OCI-LY3 (cell line): ENCODE data around the gene FBXL13.

ENCODE experiments used
- EZH2phosphoT487 ChIP-seq: fragments of 200-600 bp; shearing (Covaris generic); IDR thresholded peaks from 2 replicates; pipeline ENCODE4 v1.6.1; 2018; ENCODE audit warnings: antibody characterized with exemption, mixed run types, low read depth
- TF ChIP-seq, protein P1 (sequence below): fragments of 200-600, 300-600 bp; sonication (generic); IDR thresholded peaks from 2 replicates; pipeline ENCODE4 v1.5.1; 2014; ENCODE audit warnings: antibody characterized with exemption, low read length, low read depth

DNA sequence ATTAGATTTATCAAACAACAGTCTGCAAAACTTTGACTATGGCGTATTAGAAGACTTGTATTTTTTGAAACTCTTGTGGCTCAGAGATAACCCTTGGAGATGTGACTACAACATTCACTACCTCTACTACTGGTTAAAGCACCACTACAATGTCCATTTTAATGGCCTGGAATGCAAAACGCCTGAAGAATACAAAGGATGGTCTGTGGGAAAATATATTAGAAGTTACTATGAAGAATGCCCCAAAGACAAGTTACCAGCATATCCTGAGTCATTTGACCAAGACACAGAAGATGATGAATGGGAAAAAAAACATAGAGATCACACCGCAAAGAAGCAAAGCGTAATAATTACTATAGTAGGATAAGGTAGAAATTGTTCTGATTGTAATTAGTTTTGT, 130.4 kb downstream of the FBXL13 start:
- TF ChIP-seq, protein P1, sequence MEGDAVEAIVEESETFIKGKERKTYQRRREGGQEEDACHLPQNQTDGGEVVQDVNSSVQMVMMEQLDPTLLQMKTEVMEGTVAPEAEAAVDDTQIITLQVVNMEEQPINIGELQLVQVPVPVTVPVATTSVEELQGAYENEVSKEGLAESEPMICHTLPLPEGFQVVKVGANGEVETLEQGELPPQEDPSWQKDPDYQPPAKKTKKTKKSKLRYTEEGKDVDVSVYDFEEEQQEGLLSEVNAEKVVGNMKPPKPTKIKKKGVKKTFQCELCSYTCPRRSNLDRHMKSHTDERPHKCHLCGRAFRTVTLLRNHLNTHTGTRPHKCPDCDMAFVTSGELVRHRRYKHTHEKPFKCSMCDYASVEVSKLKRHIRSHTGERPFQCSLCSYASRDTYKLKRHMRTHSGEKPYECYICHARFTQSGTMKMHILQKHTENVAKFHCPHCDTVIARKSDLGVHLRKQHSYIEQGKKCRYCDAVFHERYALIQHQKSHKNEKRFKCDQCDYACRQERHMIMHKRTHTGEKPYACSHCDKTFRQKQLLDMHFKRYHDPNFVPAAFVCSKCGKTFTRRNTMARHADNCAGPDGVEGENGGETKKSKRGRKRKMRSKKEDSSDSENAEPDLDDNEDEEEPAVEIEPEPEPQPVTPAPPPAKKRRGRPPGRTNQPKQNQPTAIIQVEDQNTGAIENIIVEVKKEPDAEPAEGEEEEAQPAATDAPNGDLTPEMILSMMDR = no peak
- TF ChIP-seq EZH2phosphoT487 = no peak
